Kidney (tissue), 14 donors: ENCODE measurements around the gene HUS1B. TPM values are rescaled to one million over a fixed set of nuclear protein-coding genes. Genes with fewer than 3 reads are reported as not detected.

Source experiments
- DNase-seq, 5 donors: peaks; one replicate each; pipeline ENCODE4 v3.0.0-alpha.2; 2013 to 2020
- FAIRE-seq: peaks from 2 replicates; lab custom pipeline; 2012; peaks lifted over from hg19 to GRCh38; lab: Jason Lieb, UNC
- H3K27ac ChIP-seq, 2 donors: one replicate each; pipeline ENCODE4 v1.7.0; 2013; ENCODE audit warnings: low read depth in 2 of 2, low read length in 2 of 2, inconsistent platforms in 1 of 2
- H3K27me3 ChIP-seq: one replicate; pipeline ENCODE4 v1.7.1; 2013; ENCODE audit warnings: low read length, inconsistent platforms; ENCODE audit not compliant: control insufficient read depth, insufficient read depth
- H3K36me3 ChIP-seq, 3 donors: one replicate each; pipeline versions ENCODE4 v1.7.0 to v1.7.1; 2013; ENCODE audit warnings: low read length in 3 of 3, control low read depth in 1 of 3, inconsistent platforms in 1 of 3; ENCODE audit not compliant: insufficient read depth in 3 of 3, control insufficient read depth in 2 of 3
- H3K4me1 ChIP-seq, 3 donors: one replicate each; pipeline versions ENCODE4 v1.7.0 to v1.7.1; 2013; ENCODE audit warnings: low read length in 3 of 3, inconsistent platforms in 1 of 3, low read depth in 1 of 3; ENCODE audit not compliant: control insufficient read depth in 2 of 3, insufficient read depth in 2 of 3
- H3K4me3 ChIP-seq, 3 donors: one replicate each; pipeline versions ENCODE4 v1.7.0 to v1.8.1; 2013; ENCODE audit warnings: low read length in 3 of 3, control low read depth in 1 of 3, inconsistent platforms in 1 of 3
- H3K9ac ChIP-seq, 3 donors: one replicate each; pipeline versions ENCODE4 v1.7.0 to v1.7.1; 2013; ENCODE audit warnings: low read length in 3 of 3, control low read depth in 1 of 3, inconsistent platforms in 1 of 3
- H3K9me3 ChIP-seq, 3 donors: one replicate each; pipeline versions ENCODE4 v1.7.0 to v1.7.1; 2013; ENCODE audit warnings: low read length in 3 of 3, control low read depth in 1 of 3, inconsistent platforms in 1 of 3; ENCODE audit not compliant: control insufficient read depth in 2 of 3, insufficient read depth in 1 of 3
- intact Hi-C: fragments of 100-400 bp; cut with DNase I; formaldehyde crosslinking; loops from one replicate; pipeline ENCODE4 v1.11.1; 2022
- polyA plus RNA-seq: library from polyadenylated mRNA; stranded (reverse); fragments of 350-450 nt; fragmentation: Illumina TruSeq; extraction: RNeasy Lipid Tissue Mini Kit (QIAGEN cat#74804); gene quantifications from one replicate; pipeline ENCODE4 v1.2.3, GENCODE V29; 2014; ENCODE audit warnings: low read depth, low replicate concordance; ENCODE audit not compliant: insufficient read depth
- total RNA-seq: library from RNA; stranded (reverse); fragmentation: NEBNext Ultra II Directional; extraction: Animal tissue kit (Norgen Biotek cat#: 25700); gene quantifications from one replicate; pipeline ENCODE4 v1.2.1, GENCODE V29; 2021
- TF ChIP-seq, protein P1 (sequence below): IDR thresholded peaks from 3 replicates; pipeline ENCODE4 v1.5.1; 2012; ENCODE audit warnings: mild to moderate bottlenecking, moderate library complexity, borderline replicate concordance; ENCODE audit not compliant: insufficient read depth; ENCODE audit errors: extremely low read depth
- donor health status: control.
- donor health status: control.
- donor health status: control.
- donor health status: control.
- donor health status: control.
- donor health status: DM: yes; HTN: yes; CAD: no.
- donor health status: Normal renal cell carcinoma (clear cell type).

HUS1B gene
- total and polyA plus RNA-seq, 2 donors from 2014 or later: 1.2 TPM; not detected in 1

DNA sequence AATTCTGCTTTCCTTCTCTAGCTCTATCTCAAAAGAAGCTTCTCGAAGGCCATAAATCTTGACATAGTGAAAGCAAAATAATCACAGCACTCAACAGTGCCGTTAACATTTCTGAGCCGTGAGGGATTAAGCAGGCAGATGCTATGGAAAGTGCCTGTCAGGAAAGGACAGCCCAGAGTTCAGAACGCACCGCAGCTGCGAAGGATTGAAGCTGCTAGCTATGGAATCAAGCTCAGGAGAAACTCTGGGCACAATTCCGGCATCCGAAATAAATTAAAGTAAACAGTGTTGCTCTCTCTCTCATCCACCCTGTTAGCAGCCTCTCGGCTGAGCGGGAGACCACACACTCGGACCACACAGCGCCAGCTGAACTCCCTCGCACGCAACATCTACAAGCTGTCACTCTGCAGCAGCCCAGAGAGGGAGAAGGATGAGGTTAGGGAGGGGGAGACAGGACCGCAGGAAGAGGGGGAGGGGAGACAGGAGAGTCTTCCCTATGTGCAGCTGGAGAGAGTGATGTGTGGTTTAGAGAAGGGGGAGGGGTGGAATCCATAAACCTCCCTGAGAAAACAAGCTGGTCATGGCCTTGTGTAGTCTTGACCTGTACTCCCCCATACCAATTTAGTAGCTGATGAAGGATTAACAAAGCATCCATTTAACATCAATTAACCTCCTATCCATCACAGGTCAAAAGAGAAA lies 27.0 kb upstream of the HUS1B start:
- no peak for FAIRE-seq
- Histone ChIP-seq H3K4me3 (peak overlapping the region; percentile 8 to 25 (median 12)), H3K36me3 (peaks cover 0 to 2% (median 0%) of the 10 kb centered on the region in 3 donors), H3K4me1 (no peaks in the 10 kb centered on the region), H3K27ac (no peak overlapping the region), H3K9ac (no peak overlapping the region), H3K27me3 (no peaks in the 10 kb centered on the region), H3K9me3 (no peaks in the 10 kb centered on the region)
- intact Hi-C loops: no loop called here
- DNase-seq: peak in 4 of 5 donors; percentile 90 to 95 (median 93)
- TF ChIP-seq, protein P1, sequence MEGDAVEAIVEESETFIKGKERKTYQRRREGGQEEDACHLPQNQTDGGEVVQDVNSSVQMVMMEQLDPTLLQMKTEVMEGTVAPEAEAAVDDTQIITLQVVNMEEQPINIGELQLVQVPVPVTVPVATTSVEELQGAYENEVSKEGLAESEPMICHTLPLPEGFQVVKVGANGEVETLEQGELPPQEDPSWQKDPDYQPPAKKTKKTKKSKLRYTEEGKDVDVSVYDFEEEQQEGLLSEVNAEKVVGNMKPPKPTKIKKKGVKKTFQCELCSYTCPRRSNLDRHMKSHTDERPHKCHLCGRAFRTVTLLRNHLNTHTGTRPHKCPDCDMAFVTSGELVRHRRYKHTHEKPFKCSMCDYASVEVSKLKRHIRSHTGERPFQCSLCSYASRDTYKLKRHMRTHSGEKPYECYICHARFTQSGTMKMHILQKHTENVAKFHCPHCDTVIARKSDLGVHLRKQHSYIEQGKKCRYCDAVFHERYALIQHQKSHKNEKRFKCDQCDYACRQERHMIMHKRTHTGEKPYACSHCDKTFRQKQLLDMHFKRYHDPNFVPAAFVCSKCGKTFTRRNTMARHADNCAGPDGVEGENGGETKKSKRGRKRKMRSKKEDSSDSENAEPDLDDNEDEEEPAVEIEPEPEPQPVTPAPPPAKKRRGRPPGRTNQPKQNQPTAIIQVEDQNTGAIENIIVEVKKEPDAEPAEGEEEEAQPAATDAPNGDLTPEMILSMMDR: no peak

DNA sequence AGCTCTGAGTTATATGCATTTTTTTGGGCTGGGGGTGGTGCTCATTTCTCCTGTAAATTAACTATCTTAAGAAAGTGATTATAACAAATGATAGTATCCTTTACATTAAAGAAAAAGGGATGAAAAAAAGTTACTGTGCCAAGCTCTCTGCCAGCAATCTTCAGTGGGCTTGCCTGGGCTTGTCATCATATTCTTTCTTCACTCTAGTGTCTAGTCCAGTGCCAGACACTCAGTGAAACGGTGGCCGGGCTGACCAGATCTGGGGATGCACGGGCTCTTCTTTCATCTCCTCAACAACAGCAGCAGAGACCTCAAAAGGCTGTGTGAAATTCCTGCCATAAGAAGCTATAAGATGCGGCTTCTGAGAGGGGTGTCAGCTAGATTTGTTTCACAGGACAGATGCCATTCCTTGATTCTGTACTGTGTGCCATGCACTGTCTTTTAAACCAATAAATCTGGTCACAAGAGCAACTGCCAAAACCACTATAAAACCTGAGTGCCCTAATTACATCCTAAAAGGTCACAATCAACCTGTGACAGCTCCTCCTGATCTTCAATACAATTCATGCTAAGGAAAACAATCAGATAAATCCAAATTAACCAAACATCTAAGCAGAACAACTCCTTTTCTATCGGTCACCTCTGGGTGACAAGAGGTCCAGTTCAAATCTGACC lies 23.9 kb upstream of the HUS1B start:
- DNase-seq (no peak), FAIRE-seq (no peak)
- intact Hi-C loops: no loop called here
- no peaks in the 10 kb centered on the region for H3K36me3 ChIP-seq
- H3K9me3 ChIP-seq: no peaks in the 10 kb centered on the region
- H3K27me3 ChIP-seq: no peaks in the 10 kb centered on the region
- TF ChIP-seq, protein P1: no peak
- H3K4me3 ChIP-seq: no peak overlapping the region
- no peaks in the 10 kb centered on the region for H3K4me1 ChIP-seq
- H3K9ac ChIP-seq: no peak overlapping the region
- no peak overlapping the region for H3K27ac ChIP-seq

DNA sequence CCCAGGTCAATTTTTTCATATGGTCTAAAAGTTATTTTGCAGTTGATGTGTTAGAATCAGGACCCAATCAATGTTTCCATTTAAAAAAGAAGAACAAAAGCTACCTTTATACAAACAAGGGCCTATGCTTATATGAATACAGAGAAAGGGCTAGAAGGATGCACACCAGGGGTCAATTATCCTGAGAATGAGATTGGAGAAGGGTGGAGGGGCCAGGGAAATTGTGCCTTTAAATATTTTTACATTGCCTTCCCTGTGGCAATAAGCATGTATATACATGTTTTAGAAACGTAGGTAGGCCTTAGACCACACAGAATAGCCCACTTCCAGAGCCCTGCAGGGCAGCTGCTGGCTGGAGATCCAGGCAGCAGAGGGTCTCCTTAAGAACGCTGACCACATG lies 23.4 kb upstream of the HUS1B start:
- no peak overlapping the region for H3K27ac ChIP-seq
- no peak for FAIRE-seq

More for the DNA sequence above, 23.4 kb upstream of the HUS1B start:
- Histone ChIP-seq H3K4me3 (no peak overlapping the region), H3K9me3 (no peaks in the 10 kb centered on the region), H3K36me3 (no peaks in the 10 kb centered on the region), H3K27me3 (no peaks in the 10 kb centered on the region), H3K9ac (no peak overlapping the region), H3K4me1 (no peaks in the 10 kb centered on the region)
- intact Hi-C loops: no loop called here
- DNase-seq: no peak
- TF ChIP-seq, protein P1: no peak
